ENCODE results near the gene TERT.

Gene TERT

GRCh38 chr5:1265461-1266455, 29.1 kb downstream of the TERT start:
- TF ChIP-seq ZFX (IDR thresholded peaks at IDR 0.05): no peak
- TF ChIP-seq CTCF (conservative IDR thresholded peaks at IDR 0.05): no peak
- H3K27ac ChIP-seq: no peak overlapping the region

- TF ChIP-seq ZFX (IDR thresholded peaks at IDR 0.05) (no peak), CTCF (conservative IDR thresholded peaks at IDR 0.05) (no peak)
- H3K27ac ChIP-seq: no peak overlapping the region
Observed at GRCh38 chr5:1265026-1265425, 29.8 kb downstream of the TERT start.

GRCh38 chr5:1264211-1264610, 30.7 kb downstream of the TERT start:
- no peak overlapping the region for H3K27ac ChIP-seq
- TF ChIP-seq ZFX (IDR thresholded peaks at IDR 0.05): no peak

- no peak for TF ChIP-seq CTCF (conservative IDR thresholded peaks at IDR 0.05)
- no peak for TF ChIP-seq ZFX (IDR thresholded peaks at IDR 0.05)
- H3K27ac ChIP-seq: no peak overlapping the region
Observed at GRCh38 chr5:1262381-1262780, 32.5 kb downstream of the TERT start.

GRCh38 chr5:1261643-1262042, 33.2 kb downstream of the TERT start:
- TF ChIP-seq ZFX (IDR thresholded peaks at IDR 0.05) (no peak), CTCF (conservative IDR thresholded peaks at IDR 0.05) (no peak)
- H3K27ac ChIP-seq: no peak overlapping the region

- no peak overlapping the region for H3K27ac ChIP-seq
Observed at GRCh38 chr5:1259806-1260480, 34.9 kb downstream of the TERT start.

GRCh38 chr5:1257841-1258240, 37.0 kb downstream of the TERT start:
- H3K27ac ChIP-seq: no peak overlapping the region
- TF ChIP-seq CTCF (conservative IDR thresholded peaks at IDR 0.05) (no peak), ZFX (IDR thresholded peaks at IDR 0.05) (no peak)

More at GRCh38 chr5:1259806-1260480, 34.9 kb downstream of the TERT start:
- TF ChIP-seq ZFX (IDR thresholded peaks at IDR 0.05): no peak
- no peak for TF ChIP-seq CTCF (conservative IDR thresholded peaks at IDR 0.05)

Data from C4-2B (cell line).